GM12892 (cell line): ENCODE measurements around the gene BTG3.

Experiments used
- POLR2A ChIP-seq: IDR thresholded peaks from 2 replicates; pipeline ENCODE4 v1.6.1; 2011; ENCODE audit warnings: low read depth, low read length, control low read depth
- POLR2AphosphoS5 ChIP-seq: IDR thresholded peaks from 2 replicates; pipeline ENCODE4 v1.6.1; 2011; ENCODE audit warnings: low read depth, low read length, control low read depth

GRCh38 chr21:17572431-17572830 is 40.3 kb downstream of the BTG3 start:
- TF ChIP-seq POLR2A (no peak), POLR2AphosphoS5 (no peak)
